GM12873 (cell line): ENCODE measurements around the gene LMX1B.

Experiments used
- TF ChIP-seq, protein P1 (sequence below): IDR thresholded peaks from 2 replicates; pipeline ENCODE4 v1.5.1; 2012; ENCODE audit warnings: low read depth, mild to moderate bottlenecking, moderate library complexity, low read length, control low read depth; ENCODE audit not compliant: insufficient read depth; ENCODE audit errors: missing control alignments

LMX1B gene

DNA sequence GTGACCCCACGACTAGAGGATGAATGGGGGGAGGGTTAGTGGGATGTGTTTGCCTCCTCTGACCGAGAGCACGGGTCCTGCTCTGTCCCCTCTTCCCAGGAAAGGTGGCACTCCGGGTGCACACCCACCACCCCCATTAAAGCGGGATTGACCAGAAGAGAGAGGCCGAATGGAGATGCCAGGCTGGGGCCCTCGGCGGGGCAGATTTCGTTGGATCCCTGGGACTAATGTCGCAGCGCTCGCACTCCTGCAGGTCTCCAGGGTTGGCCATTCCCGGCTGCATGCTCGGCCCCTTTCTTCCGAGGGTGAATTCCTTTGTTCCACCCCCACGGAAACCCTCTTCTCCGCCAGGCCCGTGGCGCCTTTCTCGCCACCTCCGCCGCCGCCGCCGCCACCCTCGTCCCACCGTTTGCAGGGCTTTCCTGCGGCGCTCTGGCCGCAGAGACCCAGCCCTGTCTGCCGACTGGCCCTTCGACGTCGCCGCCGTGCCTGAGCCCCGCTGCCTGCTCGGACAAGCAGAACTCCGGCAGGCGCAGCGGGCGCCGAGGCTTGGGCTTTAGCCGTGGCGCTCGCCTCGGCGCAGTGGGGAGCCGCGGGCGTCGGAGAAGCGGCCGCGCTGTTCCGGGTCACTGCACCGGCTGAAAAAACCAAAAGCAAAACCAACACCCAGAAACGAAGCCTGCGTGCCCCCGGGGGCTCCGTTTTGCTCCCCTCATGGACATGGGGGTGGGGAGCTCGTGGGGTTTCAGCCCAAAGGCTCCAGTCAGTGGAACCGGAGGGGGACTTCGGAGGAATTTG is 11.8 kb downstream of the LMX1B start:
- TF ChIP-seq, protein P1, sequence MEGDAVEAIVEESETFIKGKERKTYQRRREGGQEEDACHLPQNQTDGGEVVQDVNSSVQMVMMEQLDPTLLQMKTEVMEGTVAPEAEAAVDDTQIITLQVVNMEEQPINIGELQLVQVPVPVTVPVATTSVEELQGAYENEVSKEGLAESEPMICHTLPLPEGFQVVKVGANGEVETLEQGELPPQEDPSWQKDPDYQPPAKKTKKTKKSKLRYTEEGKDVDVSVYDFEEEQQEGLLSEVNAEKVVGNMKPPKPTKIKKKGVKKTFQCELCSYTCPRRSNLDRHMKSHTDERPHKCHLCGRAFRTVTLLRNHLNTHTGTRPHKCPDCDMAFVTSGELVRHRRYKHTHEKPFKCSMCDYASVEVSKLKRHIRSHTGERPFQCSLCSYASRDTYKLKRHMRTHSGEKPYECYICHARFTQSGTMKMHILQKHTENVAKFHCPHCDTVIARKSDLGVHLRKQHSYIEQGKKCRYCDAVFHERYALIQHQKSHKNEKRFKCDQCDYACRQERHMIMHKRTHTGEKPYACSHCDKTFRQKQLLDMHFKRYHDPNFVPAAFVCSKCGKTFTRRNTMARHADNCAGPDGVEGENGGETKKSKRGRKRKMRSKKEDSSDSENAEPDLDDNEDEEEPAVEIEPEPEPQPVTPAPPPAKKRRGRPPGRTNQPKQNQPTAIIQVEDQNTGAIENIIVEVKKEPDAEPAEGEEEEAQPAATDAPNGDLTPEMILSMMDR: no peak

DNA sequence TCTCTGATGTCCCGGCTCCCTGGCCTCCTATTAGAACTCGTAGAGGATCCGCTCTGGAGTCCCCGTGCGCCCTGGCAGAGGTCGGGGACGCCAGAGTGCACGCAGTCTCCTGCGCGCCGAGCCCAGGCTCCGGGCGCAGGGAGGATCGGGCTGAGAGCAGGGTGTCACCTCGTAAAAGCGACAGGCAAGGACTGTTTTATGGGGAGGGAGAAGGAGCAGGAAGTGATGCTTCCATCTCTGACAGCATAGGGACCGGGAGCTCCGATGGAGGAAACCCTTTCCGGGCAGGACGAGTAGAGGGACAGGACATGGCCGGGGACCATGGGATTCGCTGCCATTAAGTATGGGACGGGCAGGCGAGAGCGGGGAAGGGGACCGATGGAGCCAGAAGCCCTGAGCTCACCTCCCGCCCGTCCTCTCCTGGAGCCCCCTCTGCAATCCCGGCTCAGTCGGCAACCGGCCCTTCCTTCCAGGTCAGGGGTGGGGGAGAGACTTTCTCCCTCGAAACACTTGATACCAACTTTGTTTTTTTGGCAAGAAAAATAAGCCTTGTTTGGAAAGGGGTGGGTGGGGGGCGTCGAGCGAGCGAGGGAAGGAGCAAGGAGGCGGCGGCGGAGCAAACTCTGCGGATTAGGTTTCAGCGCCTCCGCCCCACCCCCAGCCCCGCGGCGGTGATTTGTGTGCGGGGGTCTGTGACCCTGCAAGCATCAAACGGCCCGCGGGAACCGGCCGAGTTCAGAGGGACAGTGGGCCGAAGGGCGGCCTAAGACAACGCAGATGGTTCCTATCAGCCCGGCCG is 12.6 kb downstream of the LMX1B start:
- TF ChIP-seq, protein P1: no peak

DNA sequence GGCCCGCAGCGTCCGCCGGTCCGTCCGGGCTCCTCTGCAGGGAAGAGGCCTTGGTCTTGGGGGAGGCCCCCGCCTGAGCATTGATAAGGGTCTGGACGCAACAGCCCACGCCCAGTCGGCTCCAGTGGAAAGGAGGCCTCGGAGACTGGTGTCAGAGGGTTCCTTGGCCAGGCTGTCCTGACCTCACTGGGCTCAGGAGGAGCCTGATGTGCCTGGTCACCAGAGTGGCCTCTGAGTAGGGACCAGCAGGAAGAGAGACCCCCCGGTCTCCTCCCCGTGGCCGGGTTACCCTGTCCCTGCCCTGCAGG is 13.2 kb downstream of the LMX1B start:
- TF ChIP-seq, protein P1: no peak

DNA sequence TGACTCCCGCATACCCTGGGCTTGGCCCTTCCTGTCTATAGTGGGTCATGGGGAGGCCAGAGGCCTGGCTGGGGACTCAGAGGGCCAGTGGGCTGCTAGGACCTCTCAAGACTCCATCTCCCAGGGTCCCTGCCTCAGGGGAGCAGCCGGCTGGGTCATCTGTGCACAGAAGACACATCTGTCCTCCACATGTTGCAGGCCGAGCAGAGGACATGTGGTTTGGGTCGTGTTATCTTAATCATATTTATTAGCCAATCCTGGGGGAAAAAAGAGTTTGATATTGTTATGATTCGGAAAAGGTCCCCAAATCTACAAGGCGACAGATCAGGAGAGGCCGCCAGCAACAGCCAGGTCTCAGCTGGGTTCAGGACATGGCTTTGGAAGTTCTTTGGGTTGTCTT is 14.4 kb downstream of the LMX1B start:
- TF ChIP-seq, protein P1: no peak

DNA sequence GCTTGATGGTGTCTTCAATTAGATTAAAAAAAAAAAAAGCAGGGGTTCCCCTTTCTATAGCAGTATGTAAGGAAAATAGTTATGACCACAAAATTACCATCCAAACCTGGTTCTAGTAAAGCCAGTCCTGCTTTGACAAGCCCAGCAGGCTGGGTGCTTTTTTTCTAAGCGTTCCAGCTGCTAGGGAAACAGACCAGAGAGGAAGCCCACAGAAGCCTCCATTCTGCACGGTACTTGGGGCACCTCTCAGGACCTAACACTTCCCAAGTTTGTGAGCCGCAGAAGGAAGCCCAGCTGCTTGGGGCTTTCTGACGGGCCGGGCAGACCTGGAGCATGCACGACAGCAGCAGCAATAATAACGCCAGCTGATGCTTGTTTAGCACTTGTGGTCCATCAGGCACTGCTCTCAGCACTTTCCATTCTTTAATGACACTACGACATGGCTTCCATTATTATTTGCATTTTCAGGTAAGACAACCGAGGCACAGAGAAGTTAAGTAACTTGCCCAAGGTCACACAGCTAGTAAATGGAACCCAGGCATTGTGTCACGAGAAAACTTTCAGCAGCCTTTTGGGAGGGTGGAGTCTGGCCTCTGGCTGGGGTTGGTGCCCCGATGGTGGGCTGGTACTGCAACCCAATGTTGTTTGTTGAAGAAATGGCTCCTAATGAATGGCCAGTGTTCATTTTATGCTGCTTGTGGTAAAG is 15.4 kb downstream of the LMX1B start:
- TF ChIP-seq, protein P1: no peak

DNA sequence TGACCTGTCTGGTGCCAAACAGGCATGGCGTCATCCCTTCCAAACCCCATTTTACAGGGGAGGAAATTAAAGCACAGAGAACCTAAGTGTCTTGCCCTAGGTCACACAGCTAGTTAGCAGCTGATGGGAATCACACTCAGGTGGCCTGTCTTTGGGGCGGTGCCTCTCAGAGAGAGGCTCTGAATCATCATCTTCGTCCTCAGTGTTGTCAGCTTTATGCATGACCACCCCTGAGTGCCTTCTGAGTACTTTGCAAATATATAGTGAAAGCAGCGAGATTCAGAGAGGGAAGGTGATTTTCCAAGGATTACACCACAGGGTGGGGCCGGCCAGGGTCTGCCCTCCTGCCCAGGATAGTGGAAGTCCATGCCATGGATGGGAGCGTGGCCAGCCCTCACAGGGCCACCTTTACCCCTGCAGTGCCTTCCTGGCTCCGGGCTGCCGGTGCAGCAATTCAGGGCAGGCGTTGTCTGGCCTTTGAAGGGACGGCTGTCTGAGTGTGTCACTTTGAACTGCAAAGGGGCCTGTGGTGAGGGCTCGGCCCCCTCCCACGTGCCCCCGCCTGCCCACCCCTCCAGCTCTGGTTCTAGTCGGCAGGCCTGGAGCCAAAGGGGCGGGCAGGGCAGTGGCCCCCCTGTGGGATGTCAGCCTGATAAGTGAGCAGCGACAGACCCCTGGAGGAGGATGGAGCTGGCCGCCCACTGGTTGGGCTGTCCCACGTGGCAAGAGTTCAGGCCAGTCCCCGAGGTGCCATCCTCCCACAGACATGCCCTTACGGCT is 16.9 kb downstream of the LMX1B start:
- TF ChIP-seq, protein P1: no peak
